OCI-LY1 (cell line): Measurements from ENCODE around the gene MAP4K1.

Experiments
- EZH2 ChIP-seq: fragments of 200-600 bp; sonication (generic), shearing (Covaris generic); IDR thresholded peaks from 2 replicates; pipeline ENCODE4 v1.8.0; 2017; ENCODE audit warnings: borderline replicate concordance, mixed run types, mild to moderate bottlenecking, antibody characterized with exemption, low read length, moderate library complexity, mixed read lengths
- TF ChIP-seq, protein P1 (sequence below): fragments of 200-600 bp; sonication (generic), shearing (Covaris generic); IDR thresholded peaks from 2 replicates; pipeline ENCODE4 v1.5.1; 2017; ENCODE audit warnings: mild to moderate bottlenecking, antibody characterized with exemption, low read length, moderate library complexity, mixed read lengths

DNA sequence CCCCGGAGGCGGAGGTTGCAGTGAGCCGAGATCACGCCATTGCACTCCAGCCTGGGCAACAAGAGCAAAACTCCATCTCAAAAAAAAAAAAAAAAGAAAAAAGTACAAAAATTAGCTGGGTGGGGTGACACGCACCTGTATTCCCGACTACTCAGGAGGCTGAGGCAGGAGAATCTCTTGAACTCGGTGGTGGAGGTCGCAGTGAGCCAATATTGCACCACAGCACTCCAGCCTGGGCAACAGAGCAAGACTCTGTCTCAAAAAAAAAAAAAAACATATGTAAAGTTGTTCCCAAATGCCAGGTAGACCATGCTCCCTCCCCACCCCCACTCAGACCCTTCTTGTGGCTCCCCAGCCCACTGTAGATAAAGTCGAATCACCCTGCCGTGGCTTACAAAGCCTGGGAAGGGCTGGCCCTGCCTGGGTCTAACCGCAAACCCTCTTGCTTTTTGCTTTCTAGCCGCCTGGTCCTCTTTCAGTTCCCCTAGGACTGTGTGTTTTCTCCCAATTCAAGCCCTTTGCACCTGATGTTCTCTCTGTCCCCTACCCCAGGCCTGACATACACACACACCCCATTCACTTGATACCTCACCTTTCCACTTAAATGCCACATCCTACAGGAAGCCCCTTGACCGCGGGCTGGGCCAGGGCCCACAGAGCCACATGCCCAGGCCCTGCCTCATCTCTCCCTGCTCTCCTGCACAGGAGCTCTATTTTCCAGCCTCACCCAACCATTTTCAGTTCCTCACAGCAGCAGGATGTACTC is 34.4 kb downstream of the MAP4K1 start:
- TF ChIP-seq, protein P1, sequence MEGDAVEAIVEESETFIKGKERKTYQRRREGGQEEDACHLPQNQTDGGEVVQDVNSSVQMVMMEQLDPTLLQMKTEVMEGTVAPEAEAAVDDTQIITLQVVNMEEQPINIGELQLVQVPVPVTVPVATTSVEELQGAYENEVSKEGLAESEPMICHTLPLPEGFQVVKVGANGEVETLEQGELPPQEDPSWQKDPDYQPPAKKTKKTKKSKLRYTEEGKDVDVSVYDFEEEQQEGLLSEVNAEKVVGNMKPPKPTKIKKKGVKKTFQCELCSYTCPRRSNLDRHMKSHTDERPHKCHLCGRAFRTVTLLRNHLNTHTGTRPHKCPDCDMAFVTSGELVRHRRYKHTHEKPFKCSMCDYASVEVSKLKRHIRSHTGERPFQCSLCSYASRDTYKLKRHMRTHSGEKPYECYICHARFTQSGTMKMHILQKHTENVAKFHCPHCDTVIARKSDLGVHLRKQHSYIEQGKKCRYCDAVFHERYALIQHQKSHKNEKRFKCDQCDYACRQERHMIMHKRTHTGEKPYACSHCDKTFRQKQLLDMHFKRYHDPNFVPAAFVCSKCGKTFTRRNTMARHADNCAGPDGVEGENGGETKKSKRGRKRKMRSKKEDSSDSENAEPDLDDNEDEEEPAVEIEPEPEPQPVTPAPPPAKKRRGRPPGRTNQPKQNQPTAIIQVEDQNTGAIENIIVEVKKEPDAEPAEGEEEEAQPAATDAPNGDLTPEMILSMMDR, result no peak
- TF ChIP-seq EZH2, result no peak
